Muscle layer of colon (tissue), 2 donors: ENCODE data around the gene FILIP1L.
"Not testable (repeated sequence)": the region's sequence is repeated elsewhere in the genome, so short reads cannot be mapped to it uniquely, and the experiment has no call there.

Source experiments
- H3K27ac ChIP-seq: one replicate; pipeline ENCODE4 v1.7.0; 2013; ENCODE audit warnings: low read depth, mild to moderate bottlenecking, low read length, moderate library complexity
- H3K27me3 ChIP-seq, 2 donors: one replicate each; pipeline ENCODE4 v1.7.0; 2013; ENCODE audit warnings: low read length in 2 of 2, mild to moderate bottlenecking in 2 of 2; ENCODE audit not compliant: insufficient read depth in 2 of 2, control insufficient read depth in 1 of 2
- H3K36me3 ChIP-seq: one replicate; pipeline ENCODE4 v1.7.0; 2013; ENCODE audit warnings: mild to moderate bottlenecking, low read length; ENCODE audit not compliant: insufficient read depth
- H3K4me1 ChIP-seq: one replicate; pipeline ENCODE4 v1.7.0; 2013; ENCODE audit warnings: mild to moderate bottlenecking, low read length; ENCODE audit not compliant: insufficient read depth
- H3K4me3 ChIP-seq, 2 donors: one replicate each; pipeline ENCODE4 v1.7.0; 2013; ENCODE audit warnings: low read length in 2 of 2, low read depth in 1 of 2, mild to moderate bottlenecking in 1 of 2, moderate library complexity in 1 of 2
- H3K9ac ChIP-seq: one replicate; pipeline ENCODE4 v1.7.0; 2013; ENCODE audit warnings: low read length
- H3K9me3 ChIP-seq: one replicate; pipeline ENCODE4 v1.7.0; 2013; ENCODE audit warnings: mild to moderate bottlenecking, low read length
- donor health status: abdominal sarcoma.
- donor health status: Adenocarcinoma of cecum.

The FILIP1L gene

DNA sequence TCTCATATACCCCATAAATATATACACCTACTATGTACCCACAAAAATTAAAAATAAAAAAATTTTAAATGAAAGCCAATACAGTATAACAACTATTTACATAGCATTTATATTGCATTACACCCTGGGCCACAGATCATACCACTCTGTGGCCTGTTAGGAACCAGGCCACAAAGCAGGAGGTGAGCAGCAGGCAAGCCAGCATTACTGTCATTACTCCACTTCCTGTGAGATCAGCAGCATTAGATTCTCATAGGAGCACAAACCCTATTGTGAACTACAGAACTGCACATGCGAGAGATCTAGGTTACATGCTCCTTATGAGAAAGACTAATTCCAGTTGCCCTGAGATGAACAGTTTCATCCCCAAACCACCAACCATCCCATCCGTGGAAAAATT is 17.4 kb downstream of the FILIP1L start:
- Histone ChIP-seq H3K9ac (no peak overlapping the region), H3K36me3 (no peaks in the 10 kb centered on the region), H3K9me3 (no peaks in the 10 kb centered on the region), H3K27ac (no peak overlapping the region), H3K27me3 (no peaks in the 10 kb centered on the region), H3K4me1 (peaks cover 18% of the 10 kb centered on the region), H3K4me3 (no peak overlapping the region)

- H3K9me3 ChIP-seq, H3K4me3 ChIP-seq, H3K27me3 ChIP-seq, H3K9ac ChIP-seq, H3K36me3 ChIP-seq, H3K27ac ChIP-seq: not testable (repeated sequence)
- H3K4me1 ChIP-seq = peaks cover 18% of the 10 kb centered on the region
Observed at GRCh38 chr3:100096286-100096685, 18.0 kb downstream of the FILIP1L start.

GRCh38 chr3:100093831-100094230 is 20.5 kb downstream of the FILIP1L start:
- Histone ChIP-seq H3K9me3 (no peaks in the 10 kb centered on the region), H3K4me1 (peaks cover 14% of the 10 kb centered on the region), H3K36me3 (no peaks in the 10 kb centered on the region), H3K9ac (no peak overlapping the region), H3K27ac (no peak overlapping the region), H3K27me3 (no peaks in the 10 kb centered on the region), H3K4me3 (no peak overlapping the region)

- Histone ChIP-seq H3K36me3 (no peaks in the 10 kb centered on the region), H3K27ac (no peak overlapping the region), H3K27me3 (no peaks in the 10 kb centered on the region), H3K4me3 (no peak overlapping the region), H3K9me3 (no peaks in the 10 kb centered on the region), H3K9ac (no peak overlapping the region), H3K4me1 (peaks cover 10% of the 10 kb centered on the region)
Observed at GRCh38 chr3:100090669-100091005, 23.7 kb downstream of the FILIP1L start.

DNA sequence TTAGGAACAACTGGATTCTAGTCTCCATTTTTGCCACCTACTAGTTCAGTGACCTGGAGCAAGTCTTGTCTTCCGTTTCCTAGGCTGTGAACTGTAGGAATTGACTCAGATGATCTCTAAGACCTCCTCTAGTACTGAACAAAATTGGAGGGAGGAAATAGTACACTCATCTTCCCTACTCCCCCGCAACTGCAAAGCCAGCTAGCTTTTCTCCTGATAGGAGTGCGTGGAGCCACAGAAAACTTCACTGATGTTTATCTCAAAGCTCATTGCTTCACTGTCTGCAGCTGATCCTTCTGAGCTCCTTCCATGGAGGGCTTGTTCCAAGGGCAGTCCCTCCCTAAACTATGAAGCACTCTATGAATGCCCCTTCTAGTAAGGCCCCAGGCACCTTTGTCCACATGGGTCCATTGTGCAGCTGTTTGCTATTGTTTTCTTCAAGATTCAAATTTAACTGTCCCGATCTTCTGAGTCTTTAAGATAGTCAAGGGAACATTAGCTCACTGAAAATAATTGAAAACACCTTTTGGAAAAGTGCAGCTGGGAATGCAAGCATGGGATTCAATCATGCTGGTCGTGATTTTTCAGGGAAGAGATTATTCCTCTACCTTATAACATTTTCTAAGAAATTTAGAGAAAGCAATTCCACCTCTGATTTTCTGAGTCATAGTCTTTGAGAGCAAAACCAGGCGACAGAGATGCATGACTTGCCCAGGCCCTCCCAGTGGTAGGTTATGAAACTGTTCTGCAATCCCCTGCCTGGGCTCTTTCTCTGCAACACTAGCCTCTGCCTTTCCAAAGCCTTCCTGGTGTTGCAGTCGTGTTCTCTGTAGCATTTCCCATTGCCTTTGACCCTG is 24.3 kb downstream of the FILIP1L start:
- no peak overlapping the region for H3K4me3 ChIP-seq
- H3K9ac ChIP-seq = no peak overlapping the region
- H3K27ac ChIP-seq = no peak overlapping the region
- no peaks in the 10 kb centered on the region for H3K27me3 ChIP-seq
- no peaks in the 10 kb centered on the region for H3K9me3 ChIP-seq
- no peaks in the 10 kb centered on the region for H3K36me3 ChIP-seq
- H3K4me1 ChIP-seq = peaks cover 16% of the 10 kb centered on the region

DNA sequence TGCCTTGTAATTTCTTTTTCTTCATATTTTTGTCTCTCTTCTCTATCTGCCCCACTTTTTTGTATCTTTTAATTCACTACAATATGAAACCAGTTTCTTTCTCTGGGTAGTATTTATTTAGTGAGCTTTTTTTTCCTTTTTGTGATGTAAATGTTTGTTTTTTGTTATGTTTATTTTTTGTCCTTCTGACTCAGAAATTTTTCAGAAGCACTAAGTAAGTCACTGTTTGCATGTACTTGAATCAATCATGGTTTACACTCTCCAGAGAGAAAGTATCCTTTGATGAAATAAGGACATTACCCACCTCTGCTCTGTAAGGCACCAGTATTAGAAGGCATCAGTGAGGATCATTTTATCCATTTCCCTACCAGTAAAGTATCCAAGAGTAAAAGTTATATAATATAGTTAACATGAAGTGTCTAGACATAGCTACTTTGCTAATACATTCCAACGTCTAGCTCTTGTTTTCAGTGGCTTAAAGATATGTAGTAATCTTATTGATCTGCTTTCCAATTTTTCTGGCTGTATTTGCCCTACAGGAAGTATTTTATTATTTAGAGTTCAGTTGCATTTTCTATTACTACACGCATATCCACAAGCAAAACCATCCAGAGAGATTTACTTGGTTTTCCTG is 25.4 kb downstream of the FILIP1L start:
- Histone ChIP-seq H3K9me3 (no peaks in the 10 kb centered on the region), H3K4me3 (no peak overlapping the region), H3K4me1 (peaks cover 17% of the 10 kb centered on the region), H3K27me3 (no peaks in the 10 kb centered on the region), H3K36me3 (no peaks in the 10 kb centered on the region), H3K9ac (no peak overlapping the region), H3K27ac (no peak overlapping the region)

- peaks cover 17% of the 10 kb centered on the region for H3K4me1 ChIP-seq
- no peak overlapping the region for H3K4me3 ChIP-seq
- no peaks in the 10 kb centered on the region for H3K27me3 ChIP-seq
- no peak overlapping the region for H3K9ac ChIP-seq
- H3K36me3 ChIP-seq = no peaks in the 10 kb centered on the region
- H3K9me3 ChIP-seq = no peaks in the 10 kb centered on the region
- H3K27ac ChIP-seq = no peak overlapping the region
Observed at GRCh38 chr3:100087198-100087597, 27.1 kb downstream of the FILIP1L start.

- no peaks in the 10 kb centered on the region for H3K27me3 ChIP-seq
- H3K27ac ChIP-seq = no peak overlapping the region
- H3K9ac ChIP-seq = no peak overlapping the region
- H3K4me3 ChIP-seq = no peak overlapping the region
- no peaks in the 10 kb centered on the region for H3K36me3 ChIP-seq
- H3K9me3 ChIP-seq = no peaks in the 10 kb centered on the region
- H3K4me1 ChIP-seq = peaks cover 17% of the 10 kb centered on the region
Observed at GRCh38 chr3:100086401-100086800, 27.9 kb downstream of the FILIP1L start.

DNA sequence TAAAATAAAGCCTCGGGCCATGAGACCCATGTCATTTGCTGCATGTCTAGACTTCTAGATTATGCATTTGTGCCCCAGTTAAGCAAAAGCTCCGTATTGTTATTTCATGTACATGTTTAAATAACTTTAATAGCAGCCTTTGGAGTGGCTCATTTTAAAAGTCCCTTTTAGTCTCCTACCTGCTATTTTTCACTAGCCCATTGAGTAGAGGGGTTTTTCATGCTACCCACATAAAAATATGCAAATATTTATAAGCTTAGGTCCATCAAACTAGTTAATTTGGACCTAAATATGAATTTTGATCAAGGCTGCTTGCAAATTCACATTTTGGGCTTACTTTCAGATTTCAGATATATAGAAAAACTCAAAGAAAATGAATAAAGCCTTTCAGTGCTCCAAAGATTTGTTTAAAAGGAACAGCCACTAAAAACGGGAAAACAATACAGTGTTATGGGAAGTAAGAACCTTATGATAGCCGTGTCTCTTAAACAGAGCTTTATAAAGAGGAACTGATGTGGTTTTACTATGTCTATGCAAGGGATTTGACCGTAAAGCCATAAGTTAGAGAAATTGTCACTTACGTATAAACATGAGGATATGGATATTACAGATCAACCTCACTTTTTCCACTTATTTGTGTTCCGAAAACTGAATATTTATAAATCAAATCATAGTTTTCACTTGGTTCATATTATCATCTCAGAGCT is 30.0 kb downstream of the FILIP1L start:
- Histone ChIP-seq H3K4me1 (peaks cover 28% of the 10 kb centered on the region), H3K27ac (peak overlapping the region; percentile 5), H3K9ac (no peak overlapping the region), H3K27me3 (no peaks in the 10 kb centered on the region), H3K36me3 (no peaks in the 10 kb centered on the region), H3K4me3 (no peak overlapping the region), H3K9me3 (no peaks in the 10 kb centered on the region)

DNA sequence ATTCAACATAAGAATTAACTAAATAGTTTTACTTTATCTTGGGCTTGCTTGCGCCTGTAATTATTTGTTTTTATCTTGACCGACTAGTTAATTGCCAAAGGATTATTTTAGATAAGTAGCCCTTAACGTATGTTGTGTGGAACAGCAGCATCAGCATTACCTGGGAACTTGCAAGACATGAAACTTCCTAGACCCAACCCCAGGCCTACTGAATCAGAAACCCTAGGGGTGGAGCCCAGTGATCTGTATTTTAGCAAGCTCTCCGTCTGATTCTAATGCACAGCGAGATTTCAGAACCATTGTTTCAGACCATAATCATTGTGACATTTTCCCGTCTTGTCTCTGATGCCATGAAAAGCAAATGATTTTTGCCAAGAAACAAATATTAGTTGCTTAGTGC is 31.1 kb downstream of the FILIP1L start:
- Histone ChIP-seq H3K4me3 (no peak overlapping the region), H3K4me1 (peaks cover 28% of the 10 kb centered on the region), H3K9ac (no peak overlapping the region), H3K36me3 (no peaks in the 10 kb centered on the region), H3K27me3 (no peaks in the 10 kb centered on the region), H3K9me3 (no peaks in the 10 kb centered on the region), H3K27ac (no peak overlapping the region)

- H3K4me1 ChIP-seq = peaks cover 28% of the 10 kb centered on the region
- H3K36me3 ChIP-seq = no peaks in the 10 kb centered on the region
- no peaks in the 10 kb centered on the region for H3K9me3 ChIP-seq
- no peak overlapping the region for H3K4me3 ChIP-seq
- H3K27me3 ChIP-seq = no peaks in the 10 kb centered on the region
- no peak overlapping the region for H3K9ac ChIP-seq
- no peak overlapping the region for H3K27ac ChIP-seq
Observed at GRCh38 chr3:100082714-100083113, 31.6 kb downstream of the FILIP1L start.
